IPS-15b (cell line): ENCODE measurements around the gene RTTN.

ENCODE experiments used
- H3K27me3 ChIP-seq: one replicate; pipeline ENCODE4 v1.6.1; 2013; ENCODE audit warnings: low read length; ENCODE audit not compliant: control insufficient read depth, insufficient read depth
- H3K36me3 ChIP-seq: one replicate; pipeline ENCODE4 v1.6.1; 2013; ENCODE audit warnings: low read length; ENCODE audit not compliant: control insufficient read depth, insufficient read depth
- H3K4me1 ChIP-seq: one replicate; pipeline ENCODE4 v1.6.1; 2013; ENCODE audit warnings: mild to moderate bottlenecking, low read length; ENCODE audit not compliant: control insufficient read depth, insufficient read depth
- H3K4me3 ChIP-seq: one replicate; pipeline ENCODE4 v1.5.1; 2013; ENCODE audit warnings: low read depth, low read length
- H3K9ac ChIP-seq: one replicate; pipeline ENCODE4 v1.6.1; 2013; ENCODE audit warnings: low read depth, mild to moderate bottlenecking, low read length
- H3K9me3 ChIP-seq: one replicate; pipeline ENCODE4 v1.6.1; 2013; ENCODE audit warnings: mild to moderate bottlenecking, low read length; ENCODE audit not compliant: control insufficient read depth, insufficient read depth

RTTN gene

GRCh38 chr18:70172225-70172624 lies 33.3 kb downstream of the RTTN start:
- Histone ChIP-seq H3K9ac (no peak overlapping the region), H3K36me3 (no peaks in the 10 kb centered on the region), H3K4me1 (peaks cover 2% of the 10 kb centered on the region)

GRCh38 chr18:70169747-70170146 lies 35.7 kb downstream of the RTTN start:
- Histone ChIP-seq H3K4me1 (peaks cover 2% of the 10 kb centered on the region), H3K9me3 (no peaks in the 10 kb centered on the region), H3K4me3 (no peak overlapping the region)

More at GRCh38 chr18:70172225-70172624, 33.3 kb downstream of the RTTN start:
- Histone ChIP-seq H3K4me3 (no peak overlapping the region), H3K9me3 (no peaks in the 10 kb centered on the region), H3K27me3 (no peaks in the 10 kb centered on the region)

GRCh38 chr18:70166668-70167067 lies 38.8 kb downstream of the RTTN start:
- Histone ChIP-seq H3K9ac (no peak overlapping the region), H3K27me3 (no peaks in the 10 kb centered on the region), H3K36me3 (no peaks in the 10 kb centered on the region), H3K9me3 (no peaks in the 10 kb centered on the region), H3K4me1 (no peaks in the 10 kb centered on the region), H3K4me3 (no peak overlapping the region)

More at GRCh38 chr18:70169747-70170146, 35.7 kb downstream of the RTTN start:
- no peak overlapping the region for H3K9ac ChIP-seq
- H3K27me3 ChIP-seq = no peaks in the 10 kb centered on the region
- H3K36me3 ChIP-seq = no peaks in the 10 kb centered on the region

DNA sequence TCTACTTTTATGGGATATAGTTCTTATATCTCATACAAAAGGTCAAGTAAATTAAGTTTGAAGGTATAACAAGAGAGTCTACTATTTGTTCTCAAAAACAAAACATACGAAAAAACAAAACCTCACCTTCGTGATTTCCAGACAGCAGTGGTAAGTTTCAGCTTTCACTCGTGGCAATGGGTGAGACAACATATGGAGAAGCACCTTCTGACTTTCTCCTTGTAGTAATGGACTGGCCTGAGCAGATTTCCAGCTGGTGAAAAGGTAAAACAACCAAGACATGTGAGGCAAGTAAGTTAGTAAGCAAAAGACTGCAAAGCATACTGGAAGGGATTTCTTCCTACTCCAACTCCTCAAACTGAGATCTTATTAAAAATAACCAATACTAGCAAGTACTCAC lies 39.6 kb downstream of the RTTN start:
- Histone ChIP-seq H3K4me3 (no peak overlapping the region), H3K9ac (no peak overlapping the region), H3K27me3 (no peaks in the 10 kb centered on the region), H3K36me3 (no peaks in the 10 kb centered on the region), H3K4me1 (no peaks in the 10 kb centered on the region), H3K9me3 (no peaks in the 10 kb centered on the region)

DNA sequence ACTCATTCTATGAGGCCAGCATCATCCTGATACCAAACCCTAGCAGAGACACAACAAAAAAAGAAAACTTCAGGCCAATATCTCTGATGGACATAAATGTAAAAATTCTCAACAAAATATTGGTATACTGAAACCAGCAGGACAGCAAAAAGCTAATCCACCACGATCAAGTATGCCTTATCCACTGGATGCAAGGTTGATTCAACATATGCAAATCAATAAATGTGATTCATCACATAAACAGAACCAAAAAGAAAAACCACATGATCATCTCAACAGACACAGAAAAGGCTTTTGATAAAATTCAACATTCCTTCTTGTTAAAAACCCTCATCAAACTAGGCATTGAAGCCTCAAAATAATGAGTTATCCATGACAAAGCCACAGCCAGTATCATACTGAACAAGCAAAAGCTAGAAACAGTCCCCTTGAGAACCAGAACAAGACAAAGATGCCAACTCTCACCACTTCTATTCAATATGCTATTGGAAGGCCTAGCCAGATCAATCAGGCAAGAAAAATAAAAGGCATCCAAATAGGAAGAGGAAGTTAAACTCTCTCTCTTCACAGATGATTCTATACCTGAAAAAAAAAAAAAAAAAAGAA lies 45.3 kb downstream of the RTTN start:
- H3K9ac ChIP-seq = no peak overlapping the region
- no peaks in the 10 kb centered on the region for H3K27me3 ChIP-seq
- H3K9me3 ChIP-seq = no peaks in the 10 kb centered on the region
- no peaks in the 10 kb centered on the region for H3K4me1 ChIP-seq
- no peak overlapping the region for H3K4me3 ChIP-seq
- H3K36me3 ChIP-seq = peaks cover 3% of the 10 kb centered on the region

DNA sequence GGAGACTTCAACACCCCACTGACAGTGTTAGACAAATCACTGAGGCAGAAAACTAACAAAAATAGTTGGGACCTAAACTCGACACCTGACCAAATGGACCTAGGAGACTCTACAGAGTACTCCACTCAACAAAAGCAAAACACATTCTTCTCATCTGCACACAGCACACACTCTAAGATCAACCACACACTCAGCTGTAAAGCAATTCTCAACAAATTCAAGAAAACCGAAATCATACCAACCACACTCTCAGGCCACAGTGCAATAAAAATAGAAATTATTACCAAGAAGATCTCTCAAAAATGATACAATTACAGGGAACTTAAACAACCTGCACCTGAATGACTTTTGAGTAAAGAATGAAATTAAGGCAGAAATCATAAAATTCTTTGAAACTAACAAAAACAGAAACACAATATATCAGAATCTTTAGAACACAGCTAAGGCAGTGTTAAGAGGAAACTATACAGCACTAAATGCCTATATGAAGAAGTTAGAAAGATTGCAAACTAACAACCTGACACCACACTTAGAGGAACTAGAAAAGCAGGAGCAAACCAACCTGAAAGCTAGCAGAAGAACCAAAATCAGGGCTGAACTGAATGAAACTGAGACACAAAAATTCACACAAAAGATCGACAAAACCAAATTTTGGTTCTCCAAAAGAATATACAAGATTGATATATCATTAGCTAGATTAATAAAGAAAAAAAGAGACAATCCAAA lies 46.3 kb downstream of the RTTN start:
- H3K4me1 ChIP-seq = no peaks in the 10 kb centered on the region
- no peak overlapping the region for H3K4me3 ChIP-seq
- H3K36me3 ChIP-seq = peaks cover 3% of the 10 kb centered on the region
- H3K9me3 ChIP-seq = no peaks in the 10 kb centered on the region
- no peaks in the 10 kb centered on the region for H3K27me3 ChIP-seq
- no peak overlapping the region for H3K9ac ChIP-seq

GRCh38 chr18:70156886-70157285 lies 48.6 kb downstream of the RTTN start:
- no peaks in the 10 kb centered on the region for H3K27me3 ChIP-seq
- no peak overlapping the region for H3K4me3 ChIP-seq
- H3K9me3 ChIP-seq = no peaks in the 10 kb centered on the region
- no peaks in the 10 kb centered on the region for H3K4me1 ChIP-seq
- peaks cover 3% of the 10 kb centered on the region for H3K36me3 ChIP-seq
- H3K9ac ChIP-seq = no peak overlapping the region

DNA sequence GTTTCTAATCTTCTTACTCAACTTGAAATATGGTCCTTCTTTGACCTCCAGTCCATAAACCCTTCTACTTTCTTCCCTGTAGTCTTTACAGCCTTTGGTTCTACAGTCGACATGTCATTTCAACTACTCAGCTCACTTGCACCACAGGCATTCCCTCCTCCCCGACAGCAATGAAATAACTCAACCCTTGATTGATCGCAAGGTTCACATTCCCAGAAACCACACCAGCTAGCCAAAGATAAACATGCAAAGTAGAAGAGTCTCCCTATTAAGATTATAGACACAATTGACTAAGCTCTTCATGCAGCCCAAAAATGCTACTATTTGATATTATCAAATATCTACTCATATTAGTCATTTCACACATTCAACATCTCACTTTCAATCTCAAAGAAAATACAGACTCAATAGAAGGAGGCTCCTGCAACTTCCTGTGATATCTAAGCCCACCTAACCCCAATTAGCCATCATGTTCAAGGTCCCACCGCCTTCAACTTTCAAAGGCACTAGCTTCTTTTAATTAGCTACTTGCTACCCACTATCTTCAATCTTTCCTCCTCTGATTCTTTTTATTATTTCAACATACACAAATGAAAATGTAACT lies 50.8 kb downstream of the RTTN start:
- H3K9ac ChIP-seq = no peak overlapping the region

GRCh38 chr18:70151614-70152013 lies 53.9 kb downstream of the RTTN start:
- Histone ChIP-seq H3K27me3 (no peaks in the 10 kb centered on the region), H3K4me1 (no peaks in the 10 kb centered on the region), H3K9me3 (no peaks in the 10 kb centered on the region), H3K4me3 (no peak overlapping the region), H3K9ac (no peak overlapping the region), H3K36me3 (peaks cover 3% of the 10 kb centered on the region)

More for the DNA sequence above, 50.8 kb downstream of the RTTN start:
- Histone ChIP-seq H3K4me3 (no peak overlapping the region), H3K36me3 (peaks cover 3% of the 10 kb centered on the region), H3K9me3 (no peaks in the 10 kb centered on the region), H3K4me1 (no peaks in the 10 kb centered on the region), H3K27me3 (no peaks in the 10 kb centered on the region)

DNA sequence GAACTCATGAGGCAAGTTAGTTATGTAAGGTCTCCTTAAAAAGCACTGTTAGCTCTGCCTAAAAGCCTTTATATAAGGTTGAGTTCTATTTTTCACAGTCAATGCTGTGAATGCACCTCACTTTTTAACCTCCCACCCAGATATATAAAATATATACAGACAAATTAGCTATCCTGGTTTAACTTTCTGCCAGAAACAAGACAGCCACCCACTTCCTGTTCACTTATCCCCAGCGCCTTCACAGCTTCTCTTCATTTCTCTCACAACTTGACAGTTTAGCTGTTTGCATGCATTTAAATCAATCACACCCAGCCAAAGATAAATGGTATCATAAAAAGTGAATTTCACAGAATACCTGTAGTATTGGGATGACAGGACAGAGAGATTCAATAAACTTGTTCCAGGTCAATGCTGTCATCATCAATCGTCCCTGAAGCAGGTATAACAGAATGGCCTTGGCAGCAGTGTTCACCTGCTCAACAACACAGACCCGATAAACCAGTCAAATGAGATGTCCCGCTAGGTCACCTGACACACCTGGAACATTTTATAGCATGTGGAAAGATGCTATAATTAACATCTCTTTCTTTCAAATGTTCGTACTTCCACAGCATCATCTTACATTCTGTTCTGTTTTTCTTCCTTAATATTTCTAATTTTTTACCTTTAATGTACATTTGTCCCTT lies 55.7 kb downstream of the RTTN start:
- Histone ChIP-seq H3K4me3 (no peak overlapping the region), H3K36me3 (no peaks in the 10 kb centered on the region), H3K4me1 (no peaks in the 10 kb centered on the region), H3K27me3 (no peaks in the 10 kb centered on the region), H3K9me3 (no peaks in the 10 kb centered on the region), H3K9ac (no peak overlapping the region)

- Histone ChIP-seq H3K27me3 (no peaks in the 10 kb centered on the region), H3K9me3 (no peaks in the 10 kb centered on the region), H3K9ac (no peak overlapping the region), H3K4me1 (no peaks in the 10 kb centered on the region), H3K36me3 (no peaks in the 10 kb centered on the region), H3K4me3 (no peak overlapping the region)
Measured at GRCh38 chr18:70149156-70149555, 56.3 kb downstream of the RTTN start.
